ENCODE results near the gene MECP2.

- TF ChIP-seq ZNF274 (IDR thresholded peaks at IDR 0.05; ENCODE audit: low read depth, low read length), result no peak
- TF ChIP-seq SUZ12 (IDR thresholded peaks at IDR 0.05; ENCODE audit: extremely low read depth, insufficient read depth, insufficient read length), result no peak
These were observed 123.4 kb downstream of the MECP2 start for GRCh38 chrX:153974003-153974725.

Measured in NT2/D1 (cell line).